Measurements from ENCODE around the gene PITPNM3.

The PITPNM3 gene

GRCh38 chr17:6435968-6436367, 120.4 kb downstream of the PITPNM3 start:
- DNase-seq, result peak; percentile 6

DNA sequence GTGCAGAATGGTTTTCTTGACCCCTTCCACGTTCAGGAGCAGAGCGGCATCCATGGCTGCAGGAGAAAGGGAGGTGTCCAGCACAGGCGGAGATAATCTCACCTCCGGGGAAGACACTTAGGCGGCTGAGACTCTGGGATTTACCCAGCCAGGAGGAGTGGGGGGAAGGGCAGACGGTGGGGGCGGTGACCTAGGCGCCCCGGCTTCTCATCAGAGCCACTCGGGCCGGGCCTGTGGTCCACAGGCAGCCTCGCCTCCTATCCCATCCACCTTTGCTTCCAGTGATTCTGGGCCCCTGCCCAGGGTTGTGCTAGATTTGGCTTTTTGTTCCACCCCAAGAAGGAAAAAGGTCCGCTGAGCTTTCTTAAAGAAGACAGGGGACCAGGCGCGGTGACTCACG, 121.3 kb downstream of the PITPNM3 start, which contains the start of gene AIPL1:
AIPL1 (minus strand) TSS at position 71 of the 400 bp plus-strand sequence; CDS start at position 54, 17 bp downstream.
- DNase-seq, result no peak

GRCh38 chr17:6430769-6431168, 125.6 kb downstream of the PITPNM3 start:
- no peak for DNase-seq

DNA sequence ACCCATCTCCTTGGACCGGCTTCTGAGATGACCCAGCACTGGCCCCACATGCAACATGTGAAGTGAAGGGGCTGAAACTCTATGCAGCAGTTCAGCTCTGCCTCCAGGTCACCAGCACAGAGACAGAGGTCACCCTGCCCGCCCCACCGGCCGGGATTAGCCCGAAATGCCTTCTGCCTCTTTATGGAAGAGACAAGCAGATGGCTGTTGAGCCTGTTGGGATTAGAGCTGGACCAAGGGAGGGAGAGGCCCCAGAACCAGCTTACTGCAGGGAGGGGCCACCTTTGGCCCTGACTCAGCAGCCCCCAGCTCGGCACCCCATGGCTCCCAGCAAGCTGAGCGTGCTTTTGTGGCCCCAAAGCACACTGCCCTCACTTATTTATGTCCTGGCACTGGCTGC, 127.1 kb downstream of the PITPNM3 start:
- no peak for DNase-seq

GRCh38 chr17:6428207-6428965, 128.0 kb downstream of the PITPNM3 start:
- no peak for DNase-seq

DNA sequence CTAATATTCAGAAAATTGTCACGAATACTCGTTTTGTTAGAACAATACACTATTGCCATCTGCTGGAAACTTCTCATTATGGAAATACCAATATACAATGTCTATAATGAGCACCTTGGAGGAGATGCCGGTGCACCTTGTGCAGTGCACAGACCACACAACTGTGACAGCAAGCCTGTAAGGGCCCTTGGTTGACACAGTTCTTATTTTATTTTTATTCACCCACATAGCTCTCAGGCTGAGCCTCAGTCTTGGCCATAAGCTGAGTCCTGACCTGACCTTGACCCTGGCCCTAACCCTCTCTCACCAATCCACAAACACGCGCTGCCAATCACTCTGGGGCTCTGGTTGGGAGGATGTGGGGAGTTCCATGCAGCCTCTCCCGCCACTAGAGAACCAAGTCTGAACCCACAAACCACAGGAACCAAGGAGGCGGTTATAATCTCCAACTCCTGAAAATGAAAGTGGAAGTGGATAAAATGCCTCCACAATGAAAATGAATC, 129.0 kb downstream of the PITPNM3 start:
- DNase-seq, result no peak

DNA sequence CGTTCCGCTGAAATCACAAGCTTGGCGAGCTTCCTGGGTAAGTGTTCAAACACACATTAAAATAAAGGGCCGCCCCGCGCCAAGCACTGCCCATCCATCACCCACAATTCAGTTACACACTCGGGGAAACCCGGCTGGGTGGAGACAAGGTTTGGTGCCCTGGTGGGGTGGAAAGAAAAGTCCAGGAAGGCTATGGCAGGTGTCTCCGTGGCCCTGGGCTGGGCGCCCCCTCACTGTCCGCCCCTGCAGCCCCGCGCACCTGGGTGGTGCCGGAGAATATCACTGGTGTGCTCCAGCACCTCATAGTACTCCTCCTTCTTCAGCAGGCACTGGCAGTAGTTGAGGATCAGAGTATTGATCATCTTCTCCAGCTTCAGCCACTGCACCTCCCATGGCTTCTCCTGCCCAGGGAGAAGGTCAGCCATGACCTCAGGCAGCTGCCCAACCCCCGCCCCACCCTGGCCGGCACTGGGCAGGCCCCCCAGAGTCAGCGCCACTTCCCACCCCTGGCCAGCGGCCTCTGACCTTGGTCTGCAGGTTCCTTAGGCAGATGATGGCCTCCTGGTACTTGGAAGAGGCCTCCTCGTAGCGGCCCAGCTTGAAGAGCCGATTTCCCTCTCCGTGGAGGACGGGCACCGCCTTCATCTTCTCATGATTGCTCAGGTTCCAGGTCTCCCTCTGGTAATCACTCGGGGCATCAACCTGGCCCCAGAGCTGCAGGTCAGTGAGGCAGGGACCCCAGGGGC, 129.8 kb downstream of the PITPNM3 start:
- DNase-seq, result no peak

GRCh38 chr17:6425407-6425806, 130.9 kb downstream of the PITPNM3 start:
- no peak for DNase-seq

- DNase-seq, result no peak
Observed at GRCh38 chr17:6423931-6424330, 132.4 kb downstream of the PITPNM3 start.

DNA sequence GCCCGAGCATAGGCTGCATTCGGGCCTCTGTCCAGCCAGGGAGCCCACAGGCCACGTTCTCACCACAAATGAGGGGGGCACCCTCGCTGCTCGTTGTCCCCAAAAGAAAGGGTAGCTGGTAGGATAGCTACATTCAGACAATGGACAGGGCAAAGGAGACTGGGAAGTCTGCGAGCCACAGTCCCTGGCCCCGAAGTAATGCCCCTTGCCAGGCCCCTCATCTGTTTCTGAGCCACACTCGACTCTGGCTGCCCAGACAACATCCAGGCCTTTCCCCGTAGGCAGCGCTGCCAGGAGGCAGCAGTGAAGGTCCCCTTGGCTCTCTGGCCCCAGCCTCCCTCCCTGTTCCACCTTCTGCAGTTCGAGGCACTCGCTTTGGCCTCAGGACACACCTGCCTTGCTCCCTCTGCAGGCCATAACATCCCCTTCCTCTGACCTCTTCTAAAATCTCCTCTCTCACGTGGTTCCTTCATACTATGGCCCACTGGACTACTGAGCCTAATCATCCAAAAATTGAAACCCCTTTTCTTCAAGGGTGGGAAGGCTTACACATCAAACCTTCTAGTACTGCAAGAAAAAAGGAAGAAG, 133.6 kb downstream of the PITPNM3 start:
- no peak for DNase-seq

DNA sequence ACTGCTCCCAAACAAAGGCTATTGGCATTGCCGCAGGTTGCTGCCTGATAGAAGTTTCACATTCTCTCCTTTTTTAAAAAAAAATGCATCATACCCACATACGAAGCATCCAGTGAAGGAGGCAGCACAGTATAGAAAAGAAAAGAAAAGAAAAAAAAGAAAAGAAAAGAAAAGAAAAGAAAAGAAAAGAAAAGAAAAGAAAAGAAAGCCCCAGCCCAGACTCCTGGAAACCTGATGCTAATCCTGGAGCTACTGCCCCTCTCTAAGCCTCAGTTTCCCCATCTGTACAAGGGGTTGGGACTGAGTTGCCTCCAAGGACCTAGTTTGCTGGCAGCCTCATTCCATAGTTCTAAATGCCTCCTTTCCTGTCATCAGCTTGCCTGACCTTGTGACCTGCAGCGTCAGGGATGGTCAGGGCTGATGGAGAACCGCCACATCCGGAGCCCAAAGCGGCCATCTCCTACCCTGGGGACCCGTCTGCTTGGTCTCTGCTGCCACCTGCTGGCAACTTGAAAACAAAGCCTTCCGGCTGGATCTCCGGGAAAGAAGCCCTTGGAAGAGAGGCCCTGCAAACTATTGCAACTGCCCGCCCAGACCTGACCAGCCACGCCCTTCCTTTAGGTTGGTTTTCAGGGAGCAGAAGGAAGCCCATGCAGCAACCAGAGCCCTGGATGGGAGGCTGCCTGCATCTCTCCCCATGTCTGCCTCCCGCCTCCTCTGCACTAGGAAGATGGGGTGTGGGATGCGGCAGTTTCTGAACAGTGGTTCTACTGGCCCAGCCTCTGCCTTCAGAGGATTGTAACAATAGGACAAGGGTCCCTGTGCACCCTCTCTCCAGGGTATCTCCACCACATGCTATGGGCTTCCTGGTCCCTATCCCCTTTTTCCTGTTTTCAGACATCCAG, 134.4 kb downstream of the PITPNM3 start:
- DNase-seq, result peak; percentile 67

- DNase-seq, result no peak
Observed at GRCh38 chr17:6420173-6420641, 136.1 kb downstream of the PITPNM3 start.

DNA sequence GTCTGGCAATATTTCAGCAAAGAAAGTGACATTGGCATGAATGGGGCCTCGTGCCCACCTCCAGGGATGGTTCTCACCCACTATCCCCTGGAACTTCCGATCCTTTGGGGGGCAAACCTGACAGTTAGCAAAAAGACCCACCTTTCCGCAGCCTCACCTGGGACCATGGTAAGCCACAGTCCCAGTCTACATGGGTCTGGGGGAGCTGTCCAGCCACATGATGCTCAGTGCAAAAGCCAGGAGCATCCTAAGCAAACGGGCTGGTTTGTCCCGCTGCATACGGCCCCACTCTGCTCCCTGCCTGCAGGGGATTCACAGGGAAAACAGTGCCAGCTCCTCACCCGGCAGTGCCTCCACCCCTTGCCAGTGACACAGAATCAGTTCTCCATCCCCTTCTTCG, 140.7 kb downstream of the PITPNM3 start:
- DNase-seq, result no peak

- DNase-seq, result no peak
Observed at GRCh38 chr17:6413065-6413464, 143.3 kb downstream of the PITPNM3 start.

DNA sequence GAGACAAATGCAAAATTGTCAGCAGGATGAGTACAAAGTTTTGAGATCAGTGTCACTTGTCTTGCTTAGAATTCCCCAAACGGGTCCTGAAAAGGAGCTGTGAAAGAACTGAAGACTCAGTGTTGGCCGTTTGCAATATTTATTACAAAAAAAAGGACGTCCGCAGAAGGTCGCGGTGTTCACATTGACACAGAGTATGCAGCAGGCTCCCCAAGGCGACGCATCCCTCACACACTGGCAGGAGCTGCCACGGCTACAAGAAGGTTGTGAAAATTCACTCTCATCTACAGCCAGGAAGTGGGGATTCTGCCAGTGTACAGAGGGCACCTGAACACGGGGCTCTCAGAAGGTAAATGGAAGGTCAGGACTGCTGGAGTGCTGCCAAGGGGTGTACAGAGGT, 147.6 kb downstream of the PITPNM3 start:
- no peak for DNase-seq

- no peak for DNase-seq
Observed at GRCh38 chr17:6408276-6408675, 148.1 kb downstream of the PITPNM3 start.

GRCh38 chr17:6402258-6402657, 154.1 kb downstream of the PITPNM3 start:
- DNase-seq, result no peak

Data from T1000 (cell line).